Amniotic epithelial cell (primary cell): ENCODE measurements around the gene TXNL1.

Experiments
- DNase-seq: peaks from one replicate; pipeline ENCODE4 v3.0.0-alpha.2; 2010; ENCODE audit warnings: low read depth

TXNL1 gene

DNA sequence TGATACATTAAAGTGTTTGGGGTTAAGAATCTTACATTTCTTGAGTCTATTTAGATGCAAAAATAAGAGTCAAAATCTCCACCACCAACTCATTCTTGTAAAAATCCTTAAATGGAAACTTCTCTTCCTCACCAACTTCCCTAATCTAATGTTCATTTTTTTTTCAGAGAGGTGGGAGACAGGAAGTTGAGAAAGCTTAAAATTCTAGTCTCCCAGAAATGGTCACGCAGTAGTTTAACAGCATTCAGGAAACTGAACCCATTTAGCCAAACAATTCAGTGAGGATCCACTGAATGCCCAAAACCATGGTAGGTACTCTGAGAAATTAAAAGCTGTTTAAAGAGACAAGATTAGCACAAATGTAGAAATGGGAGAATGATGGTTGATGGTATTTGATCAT lies 69.0 kb downstream of the TXNL1 start:
- DNase-seq, result no peak

DNA sequence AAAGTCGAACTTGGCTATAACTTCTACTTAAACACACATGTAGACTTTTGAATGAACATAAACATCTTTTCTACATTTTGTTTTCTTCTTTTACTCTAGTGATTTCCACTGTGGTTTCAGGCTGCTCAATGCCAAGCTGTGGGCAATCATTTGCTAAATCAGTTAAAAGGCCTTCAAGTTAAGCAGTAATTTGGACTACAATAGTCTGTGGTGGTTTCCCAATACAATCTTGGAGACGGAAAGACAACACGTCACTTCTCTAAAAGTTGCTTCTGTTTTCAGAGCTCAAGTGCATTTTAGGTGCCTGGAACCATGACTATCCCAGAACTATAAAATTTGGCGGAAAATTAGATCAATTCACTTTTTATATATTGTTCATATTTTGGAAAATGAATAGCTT lies 69.4 kb downstream of the TXNL1 start:
- no peak for DNase-seq

DNA sequence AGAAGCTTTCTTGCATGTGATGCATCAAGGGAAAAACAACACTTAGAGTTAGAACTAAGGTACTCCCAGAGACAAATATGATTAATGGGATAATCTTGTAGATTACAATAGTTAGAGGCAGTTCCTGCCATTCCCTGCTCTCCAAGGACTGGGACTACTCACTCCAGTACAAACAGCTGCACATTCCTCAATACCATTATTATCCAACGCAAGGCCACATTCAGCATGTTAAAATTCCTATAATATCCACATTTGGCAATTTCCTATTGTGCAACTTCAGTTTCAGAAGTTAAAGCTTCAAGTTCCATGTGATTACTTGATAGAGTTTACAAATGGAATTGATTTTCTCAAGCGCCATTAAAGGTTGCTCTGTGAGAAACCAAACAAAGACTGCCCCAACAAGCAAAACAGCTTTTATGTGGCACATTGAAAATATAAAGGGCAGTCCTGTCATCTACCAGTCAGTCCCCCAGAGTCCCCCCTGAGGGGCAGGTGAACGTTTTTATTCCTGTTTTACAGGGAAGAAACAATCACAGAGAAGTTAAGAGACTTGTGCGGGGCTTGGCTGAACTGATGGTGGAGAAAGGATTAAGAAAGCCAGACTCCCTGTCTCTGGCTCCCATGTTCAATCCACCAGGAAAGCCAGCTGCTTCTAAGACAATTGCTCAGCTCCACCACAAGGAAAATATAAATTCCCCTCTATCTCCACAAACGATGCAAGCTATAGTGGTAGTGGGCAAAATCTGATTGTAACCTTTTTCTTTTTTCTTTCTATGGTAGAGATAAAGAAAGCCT lies 72.6 kb downstream of the TXNL1 start:
- DNase-seq, result peak; percentile 88

DNA sequence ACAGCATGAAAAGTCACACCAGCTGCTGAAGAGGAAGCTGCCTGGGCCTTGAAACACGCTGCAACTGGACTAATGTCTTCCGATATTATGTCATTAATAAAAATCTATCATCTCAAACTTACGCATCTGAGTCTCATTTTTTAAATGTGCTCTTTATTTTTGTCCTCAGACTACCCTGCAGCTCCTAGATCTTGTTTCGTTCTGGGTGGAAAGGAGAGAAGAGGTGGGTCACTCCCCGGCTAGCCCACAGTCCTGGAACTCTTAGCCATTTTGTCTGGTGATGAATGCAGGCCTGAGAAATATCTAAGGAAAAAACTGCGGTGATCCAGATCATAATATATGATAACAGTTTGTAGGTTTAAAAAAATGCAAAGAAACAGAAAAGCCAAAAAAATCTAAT lies 73.3 kb downstream of the TXNL1 start:
- no peak for DNase-seq

DNA sequence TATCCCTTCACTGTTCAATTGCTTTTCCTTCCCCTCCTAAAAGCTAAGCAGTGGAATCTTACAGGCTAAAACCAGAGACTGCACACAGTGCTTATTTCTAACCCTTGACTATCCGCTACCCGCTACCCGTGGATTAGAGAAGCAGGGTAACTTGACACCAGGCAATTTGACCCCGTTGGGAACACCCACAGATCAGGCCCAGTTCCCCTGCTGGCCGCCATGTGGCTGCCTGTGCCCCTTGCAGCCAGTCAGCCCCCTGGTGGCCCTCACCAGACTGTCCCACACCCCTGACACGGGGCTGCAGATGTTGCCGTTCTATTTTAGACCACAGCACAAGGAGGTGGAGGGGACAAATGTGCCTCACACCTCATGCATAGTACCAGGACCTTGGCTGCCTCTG lies 74.8 kb downstream of the TXNL1 start:
- DNase-seq, result no peak

DNA sequence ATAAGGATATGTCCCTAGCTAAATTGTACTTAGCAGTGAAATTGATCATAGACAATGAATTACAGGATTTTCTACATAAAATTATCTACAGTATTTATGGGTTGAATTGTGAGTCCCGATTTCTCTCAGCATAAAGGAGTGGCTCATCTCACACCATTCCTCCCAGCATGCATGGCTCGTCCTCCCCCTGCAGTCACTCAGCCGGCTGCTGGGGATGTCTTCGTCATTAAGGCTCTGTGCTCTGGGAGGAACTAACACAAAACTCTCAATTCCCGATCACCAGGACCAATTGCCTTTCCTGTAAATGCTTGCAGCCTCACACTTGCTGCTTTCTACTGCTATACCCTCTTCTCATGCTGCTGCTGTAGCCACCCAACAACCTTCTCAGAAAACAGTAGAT lies 75.9 kb downstream of the TXNL1 start:
- DNase-seq, result no peak

DNA sequence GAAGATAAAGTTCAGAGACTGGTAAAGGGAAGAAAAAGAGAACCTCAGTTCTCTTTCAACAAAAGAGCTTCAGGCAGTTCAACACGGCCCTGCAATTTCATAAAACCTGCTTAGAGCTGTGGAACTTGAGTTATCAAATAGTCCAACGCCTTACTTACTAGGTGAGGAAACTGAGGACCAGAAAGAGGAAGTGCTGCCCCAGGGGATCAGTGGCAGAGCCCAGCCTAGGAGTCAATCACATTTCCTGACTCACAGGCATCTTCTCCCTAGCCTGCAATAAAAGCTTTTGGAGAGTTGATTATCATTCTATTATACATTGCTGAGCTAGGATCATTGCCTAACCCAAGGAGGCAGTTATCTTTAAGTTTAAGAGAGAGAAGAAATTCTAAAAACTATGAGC lies 77.4 kb downstream of the TXNL1 start:
- DNase-seq, result no peak

DNA sequence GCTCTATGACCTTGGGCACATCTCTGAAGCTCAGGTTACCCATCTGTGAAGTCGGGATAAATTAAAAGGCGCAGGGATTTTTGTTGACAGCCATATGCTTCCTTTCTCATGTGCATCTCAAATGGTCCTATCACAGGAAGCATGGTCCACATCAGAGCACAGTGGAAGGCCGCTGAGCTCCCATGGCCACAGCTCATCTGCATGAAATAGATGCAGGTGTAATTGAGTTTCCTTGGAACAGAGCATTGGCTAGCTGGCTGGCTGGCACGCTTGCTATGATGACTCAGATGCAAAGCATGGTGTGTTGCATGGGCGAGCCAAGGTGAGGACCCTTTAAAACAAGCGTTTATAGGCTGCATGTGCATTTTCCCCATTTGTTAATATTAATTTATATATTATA lies 79.3 kb downstream of the TXNL1 start:
- DNase-seq, result no peak

DNA sequence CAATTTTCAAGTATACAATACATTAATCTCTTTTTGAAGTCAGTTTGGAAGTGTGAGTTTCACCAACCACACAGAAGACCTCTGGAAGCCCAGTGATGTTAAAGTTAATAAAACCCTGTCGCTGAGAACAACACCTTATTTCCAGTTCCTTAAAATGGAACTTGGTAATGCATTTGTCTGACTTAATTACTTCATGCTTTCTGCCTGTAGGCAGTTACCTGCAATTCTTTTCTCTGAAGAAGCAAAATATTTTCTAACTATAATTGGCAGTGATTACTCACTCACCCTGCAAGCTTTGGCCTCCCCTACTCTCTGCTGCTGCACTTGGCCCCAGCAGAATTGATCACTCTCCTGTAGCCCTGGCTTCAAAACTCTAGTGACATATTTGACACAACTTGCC lies 81.5 kb downstream of the TXNL1 start:
- DNase-seq, result no peak

DNA sequence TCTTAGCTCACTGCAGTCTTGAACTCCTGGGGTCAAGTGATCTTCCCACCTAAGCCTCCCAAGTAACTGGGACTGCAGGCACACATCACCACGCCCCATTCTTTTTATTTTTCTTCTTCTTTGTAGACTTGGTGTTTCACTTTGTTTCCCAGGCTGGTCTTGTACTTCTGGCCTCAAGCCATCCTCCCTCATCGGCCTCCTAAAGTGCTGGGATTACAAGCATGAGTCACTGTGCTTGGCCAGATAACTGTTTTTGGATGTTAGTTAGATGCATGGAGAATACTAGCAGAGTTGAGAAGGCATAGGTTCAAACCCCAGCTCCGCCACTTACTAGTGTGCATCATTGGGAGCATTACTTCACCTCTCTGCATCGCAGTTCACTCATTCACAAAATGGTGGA lies 88.3 kb downstream of the TXNL1 start:
- DNase-seq, result no peak
